ENCODE results near the gene CFD.

DNA sequence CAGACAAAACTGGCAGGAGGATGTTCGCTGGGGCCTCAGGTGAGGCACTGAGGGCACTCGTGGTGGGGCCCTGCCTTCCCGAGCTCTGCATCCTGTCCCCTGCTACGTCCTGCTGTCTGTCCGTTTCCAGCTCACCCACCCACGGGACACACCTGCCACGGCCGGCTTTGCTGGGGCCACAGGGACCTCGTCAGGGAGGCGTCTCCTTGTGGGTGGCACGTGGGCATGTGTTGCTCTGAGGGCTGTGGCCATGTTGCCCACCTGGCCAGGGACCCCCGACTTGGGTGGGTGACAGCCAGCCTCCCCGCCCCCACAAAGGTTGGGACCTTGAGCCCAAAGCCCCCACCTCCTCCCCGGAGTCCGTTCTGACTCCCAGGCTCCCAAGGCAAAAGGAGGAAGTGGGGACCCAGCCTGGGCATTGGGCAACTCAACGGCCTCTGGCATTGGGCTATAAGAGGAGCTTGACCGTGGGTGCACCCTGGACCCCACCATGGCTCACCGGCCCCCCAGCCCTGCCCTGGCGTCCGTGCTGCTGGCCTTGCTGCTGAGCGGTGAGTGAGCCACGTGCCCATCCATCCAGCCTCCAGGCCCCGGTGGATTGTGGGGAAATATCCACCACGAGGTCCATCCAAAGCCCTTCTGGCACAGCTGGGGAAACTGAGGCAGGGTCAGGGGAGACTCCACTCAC is 18.8 kb upstream of the CFD start, which contains the start of gene PRTN3:
- TF ChIP-seq, protein P1, sequence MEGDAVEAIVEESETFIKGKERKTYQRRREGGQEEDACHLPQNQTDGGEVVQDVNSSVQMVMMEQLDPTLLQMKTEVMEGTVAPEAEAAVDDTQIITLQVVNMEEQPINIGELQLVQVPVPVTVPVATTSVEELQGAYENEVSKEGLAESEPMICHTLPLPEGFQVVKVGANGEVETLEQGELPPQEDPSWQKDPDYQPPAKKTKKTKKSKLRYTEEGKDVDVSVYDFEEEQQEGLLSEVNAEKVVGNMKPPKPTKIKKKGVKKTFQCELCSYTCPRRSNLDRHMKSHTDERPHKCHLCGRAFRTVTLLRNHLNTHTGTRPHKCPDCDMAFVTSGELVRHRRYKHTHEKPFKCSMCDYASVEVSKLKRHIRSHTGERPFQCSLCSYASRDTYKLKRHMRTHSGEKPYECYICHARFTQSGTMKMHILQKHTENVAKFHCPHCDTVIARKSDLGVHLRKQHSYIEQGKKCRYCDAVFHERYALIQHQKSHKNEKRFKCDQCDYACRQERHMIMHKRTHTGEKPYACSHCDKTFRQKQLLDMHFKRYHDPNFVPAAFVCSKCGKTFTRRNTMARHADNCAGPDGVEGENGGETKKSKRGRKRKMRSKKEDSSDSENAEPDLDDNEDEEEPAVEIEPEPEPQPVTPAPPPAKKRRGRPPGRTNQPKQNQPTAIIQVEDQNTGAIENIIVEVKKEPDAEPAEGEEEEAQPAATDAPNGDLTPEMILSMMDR (conservative IDR thresholded peaks at IDR 0.05 in 1 of 2, IDR thresholded peaks at IDR 0.05 in 1 of 2; ENCODE audit: extremely low read depth in 1 of 2, insufficient read depth in 1 of 2, low read depth in 1 of 2, low read length in 2 of 2) = no peak
- TF ChIP-seq EZH2 (IDR thresholded peaks at IDR 0.05; ENCODE audit: borderline replicate concordance, low read length) = no peak

Data from mammary epithelial cell (primary cell).